ENCODE measurements around the gene GNPTG. TPM values are rescaled to one million over a fixed set of nuclear protein-coding genes. Genes with fewer than 3 reads are reported as not detected.

GNPTG gene
- total and polyA plus RNA-seq, 9 donors, result 37.6 to 46.8 (median 40.3) TPM

DNA sequence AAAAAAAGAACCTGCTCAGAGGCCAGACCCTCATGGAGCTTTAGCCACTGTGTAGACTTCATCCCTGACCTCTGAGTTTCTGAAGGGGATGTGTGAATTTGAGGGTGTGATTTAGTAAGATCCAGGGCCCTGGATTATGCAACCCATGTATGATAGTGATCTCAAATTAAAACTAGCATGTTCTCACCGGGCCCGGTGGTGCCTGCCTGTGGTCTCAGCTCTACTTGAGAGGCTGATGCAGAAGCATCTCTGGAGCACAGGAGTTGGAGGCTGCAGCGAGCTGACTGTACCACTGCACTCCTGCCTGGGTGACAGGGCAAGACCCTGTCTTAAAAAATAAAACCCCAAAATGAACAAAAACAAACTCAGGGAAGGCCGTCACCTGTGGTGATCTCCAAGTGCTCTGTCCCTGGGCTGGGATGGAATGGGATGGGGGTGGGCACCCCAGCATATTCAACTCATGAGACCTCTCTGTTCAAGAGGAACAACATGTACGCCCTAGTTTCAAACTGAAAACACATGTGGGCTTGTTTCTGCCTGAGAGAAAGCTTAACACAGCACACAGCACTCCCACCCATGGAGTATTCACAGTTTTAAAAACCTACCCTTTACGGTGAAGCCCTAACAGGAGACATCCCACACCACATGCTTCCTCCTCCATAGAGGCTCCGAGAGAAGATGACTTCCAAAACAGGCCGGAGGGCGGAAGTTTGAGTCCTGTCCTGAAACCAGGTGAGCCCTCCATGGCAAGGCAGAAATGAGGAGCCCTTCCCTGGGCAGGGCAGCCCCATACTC is 30.1 kb downstream of the GNPTG start:
- WGBS (ENCODE audit: insufficient coverage), result 86% methylated on average over 7 of the region's 9 CpGs

DNA sequence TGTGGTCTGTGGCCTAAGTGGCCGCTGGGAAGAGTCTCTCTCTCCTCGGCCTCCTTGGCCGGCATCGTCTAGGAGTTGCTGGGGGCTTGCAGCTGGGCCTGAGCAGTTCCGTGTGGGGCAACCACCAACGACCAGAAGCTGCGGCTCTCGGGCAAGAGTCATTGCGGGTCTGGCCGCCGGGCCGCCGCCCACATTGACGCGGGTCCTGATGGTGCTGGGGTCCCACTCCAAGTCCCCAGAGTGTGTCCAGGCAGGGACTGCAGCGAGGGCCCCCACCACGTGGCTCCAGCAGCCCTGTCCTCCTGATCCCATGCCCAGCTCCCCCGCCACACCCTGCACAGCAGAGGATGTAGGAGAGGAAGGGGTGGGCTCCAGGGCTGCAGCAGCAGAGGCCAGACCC is 31.8 kb downstream of the GNPTG start:
- Histone ChIP-seq H3K9me3 (replicated peaks; ENCODE audit: control insufficient read depth, low read depth, low read length) (no peaks in the 10 kb centered on the region), H3K27ac (ENCODE audit: low read length) (no peak overlapping the region), H3K36me3 (ENCODE audit: control insufficient read depth, insufficient read depth, low read length) (peaks cover 36% of the 10 kb centered on the region), H3K27me3 (ENCODE audit: control insufficient read depth, insufficient read depth, low read length) (peaks cover 3% of the 10 kb centered on the region), H3K4me1 (ENCODE audit: control insufficient read depth, insufficient read depth, low read length) (peaks cover 9% of the 10 kb centered on the region), H3K4me3 (ENCODE audit: low read length) (no peak overlapping the region)
- WGBS (ENCODE audit: insufficient coverage), result 94% methylated on average over 15 of the region's 18 CpGs
- DNase-seq, result no peak

More for the DNA sequence above, 30.1 kb downstream of the GNPTG start:
- peaks cover 38% of the 10 kb centered on the region for H3K36me3 ChIP-seq (ENCODE audit: control insufficient read depth, insufficient read depth, low read length)
- no peak overlapping the region for H3K4me3 ChIP-seq (ENCODE audit: low read length)
- DNase-seq, result no peak
- H3K27me3 ChIP-seq (ENCODE audit: control insufficient read depth, insufficient read depth, low read length), result peaks cover 6% of the 10 kb centered on the region
- no peak overlapping the region for H3K27ac ChIP-seq (ENCODE audit: low read length)
- H3K4me1 ChIP-seq (ENCODE audit: control insufficient read depth, insufficient read depth, low read length), result peaks cover 10% of the 10 kb centered on the region
- no peaks in the 10 kb centered on the region for H3K9me3 ChIP-seq (replicated peaks; ENCODE audit: control insufficient read depth, low read depth, low read length)

GRCh38 chr16:1385232-1385631 is 33.5 kb downstream of the GNPTG start:
- no peak for DNase-seq
- Histone ChIP-seq H3K4me3 (ENCODE audit: low read length) (no peak overlapping the region), H3K27ac (ENCODE audit: low read length) (no peak overlapping the region), H3K36me3 (ENCODE audit: control insufficient read depth, insufficient read depth, low read length) (peaks cover 48% of the 10 kb centered on the region), H3K27me3 (ENCODE audit: control insufficient read depth, insufficient read depth, low read length) (no peaks in the 10 kb centered on the region), H3K4me1 (ENCODE audit: control insufficient read depth, insufficient read depth, low read length) (no peaks in the 10 kb centered on the region), H3K9me3 (replicated peaks; ENCODE audit: control insufficient read depth, low read depth, low read length) (no peaks in the 10 kb centered on the region)
- WGBS (ENCODE audit: insufficient coverage), result 92% methylated on average over 39 of the region's 39 CpGs

GRCh38 chr16:1387331-1387730 is 35.6 kb downstream of the GNPTG start:
- no peak overlapping the region for H3K27ac ChIP-seq (ENCODE audit: low read length)
- H3K4me3 ChIP-seq (ENCODE audit: low read length), result no peak overlapping the region
- no peak for DNase-seq
- H3K36me3 ChIP-seq (ENCODE audit: control insufficient read depth, insufficient read depth, low read length), result peaks cover 48% of the 10 kb centered on the region
- H3K4me1 ChIP-seq (ENCODE audit: control insufficient read depth, insufficient read depth, low read length), result no peaks in the 10 kb centered on the region
- H3K27me3 ChIP-seq (ENCODE audit: control insufficient read depth, insufficient read depth, low read length), result no peaks in the 10 kb centered on the region
- H3K9me3 ChIP-seq (replicated peaks; ENCODE audit: control insufficient read depth, low read depth, low read length), result no peaks in the 10 kb centered on the region
- 91% methylated on average over 14 of the region's 16 CpGs for WGBS (ENCODE audit: insufficient coverage)

- no peak overlapping the region for H3K4me3 ChIP-seq (ENCODE audit: low read length)
- DNase-seq, result no peak
- 97% methylated on average over 5 of the region's 7 CpGs for WGBS (ENCODE audit: insufficient coverage)
- H3K27me3 ChIP-seq (ENCODE audit: control insufficient read depth, insufficient read depth, low read length), result no peaks in the 10 kb centered on the region
- no peaks in the 10 kb centered on the region for H3K9me3 ChIP-seq (replicated peaks; ENCODE audit: control insufficient read depth, low read depth, low read length)
- no peak overlapping the region for H3K27ac ChIP-seq (ENCODE audit: low read length)
- H3K36me3 ChIP-seq (ENCODE audit: control insufficient read depth, insufficient read depth, low read length), result peaks cover 56% of the 10 kb centered on the region
- H3K4me1 ChIP-seq (ENCODE audit: control insufficient read depth, insufficient read depth, low read length), result no peaks in the 10 kb centered on the region
Observed at GRCh38 chr16:1389762-1390161, 38.0 kb downstream of the GNPTG start.

DNA sequence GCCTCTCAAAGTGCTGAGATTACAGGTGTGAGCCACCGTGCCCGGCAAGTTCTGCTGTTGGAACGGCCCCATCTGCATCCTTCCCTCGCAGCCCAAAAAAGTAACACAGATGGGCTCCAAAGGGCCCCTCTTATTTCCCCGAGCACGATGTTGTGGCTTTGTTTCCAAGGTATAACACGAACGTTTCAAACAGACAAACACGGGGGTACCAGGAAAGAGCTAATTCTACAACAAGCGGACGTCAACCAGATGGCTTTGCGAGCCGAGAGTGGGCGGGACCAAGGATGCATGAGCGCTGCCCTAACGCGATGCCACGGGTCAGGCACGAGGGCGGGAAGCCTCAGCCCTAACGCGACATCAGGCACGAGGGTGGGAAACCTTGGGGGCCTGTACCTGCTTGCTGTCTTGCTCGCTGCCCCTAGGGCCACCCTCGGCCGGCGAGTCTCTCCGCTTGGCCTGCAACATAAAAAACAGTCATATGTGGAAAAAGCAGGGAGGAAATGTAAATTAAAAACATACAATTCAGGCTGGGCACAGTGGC is 38.6 kb downstream of the GNPTG start:
- Histone ChIP-seq H3K27me3 (ENCODE audit: control insufficient read depth, insufficient read depth, low read length) (no peaks in the 10 kb centered on the region), H3K36me3 (ENCODE audit: control insufficient read depth, insufficient read depth, low read length) (peaks cover 52% of the 10 kb centered on the region), H3K4me1 (ENCODE audit: control insufficient read depth, insufficient read depth, low read length) (no peaks in the 10 kb centered on the region), H3K27ac (ENCODE audit: low read length) (no peak overlapping the region), H3K4me3 (ENCODE audit: low read length) (no peak overlapping the region), H3K9me3 (replicated peaks; ENCODE audit: control insufficient read depth, low read depth, low read length) (no peaks in the 10 kb centered on the region)
- no peak for DNase-seq
- 78% methylated on average over 16 of the region's 28 CpGs for WGBS (ENCODE audit: insufficient coverage)

DNA sequence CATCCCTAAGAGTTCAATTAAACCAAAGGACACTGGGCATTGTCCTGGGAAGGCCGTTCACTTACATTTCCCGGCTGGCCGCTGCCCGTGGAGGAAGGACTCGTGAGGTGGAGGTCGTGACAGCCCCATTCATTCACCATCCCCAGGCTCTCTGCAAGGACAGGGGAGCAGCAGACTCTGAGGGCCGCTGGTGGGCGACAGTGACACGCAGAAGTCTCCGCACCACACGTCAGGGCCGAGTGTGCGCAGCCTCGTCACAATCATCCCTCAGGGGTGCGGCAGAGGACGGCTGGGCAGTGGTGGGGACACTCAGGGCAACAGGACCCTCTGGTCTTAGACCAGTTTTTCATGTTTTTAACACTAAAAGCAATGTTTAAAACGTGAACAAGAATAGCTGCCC is 41.1 kb downstream of the GNPTG start:
- Histone ChIP-seq H3K27me3 (ENCODE audit: control insufficient read depth, insufficient read depth, low read length) (no peaks in the 10 kb centered on the region), H3K36me3 (ENCODE audit: control insufficient read depth, insufficient read depth, low read length) (peaks cover 63% of the 10 kb centered on the region), H3K27ac (ENCODE audit: low read length) (no peak overlapping the region), H3K4me3 (ENCODE audit: low read length) (no peak overlapping the region), H3K4me1 (ENCODE audit: control insufficient read depth, insufficient read depth, low read length) (no peaks in the 10 kb centered on the region), H3K9me3 (replicated peaks; ENCODE audit: control insufficient read depth, low read depth, low read length) (no peaks in the 10 kb centered on the region)
- 92% methylated on average over 16 of the region's 17 CpGs for WGBS (ENCODE audit: insufficient coverage)
- DNase-seq, result no peak

GRCh38 chr16:1393613-1394176 is 42.0 kb downstream of the GNPTG start:
- DNase-seq, result no peak
- Histone ChIP-seq H3K36me3 (ENCODE audit: control insufficient read depth, insufficient read depth, low read length) (peaks cover 66% of the 10 kb centered on the region), H3K27me3 (ENCODE audit: control insufficient read depth, insufficient read depth, low read length) (no peaks in the 10 kb centered on the region), H3K9me3 (replicated peaks; ENCODE audit: control insufficient read depth, low read depth, low read length) (no peaks in the 10 kb centered on the region), H3K4me1 (ENCODE audit: control insufficient read depth, insufficient read depth, low read length) (no peaks in the 10 kb centered on the region), H3K27ac (ENCODE audit: low read length) (no peak overlapping the region), H3K4me3 (ENCODE audit: low read length) (no peak overlapping the region)
- 92% methylated on average over 18 of the region's 21 CpGs for WGBS (ENCODE audit: insufficient coverage)

DNA sequence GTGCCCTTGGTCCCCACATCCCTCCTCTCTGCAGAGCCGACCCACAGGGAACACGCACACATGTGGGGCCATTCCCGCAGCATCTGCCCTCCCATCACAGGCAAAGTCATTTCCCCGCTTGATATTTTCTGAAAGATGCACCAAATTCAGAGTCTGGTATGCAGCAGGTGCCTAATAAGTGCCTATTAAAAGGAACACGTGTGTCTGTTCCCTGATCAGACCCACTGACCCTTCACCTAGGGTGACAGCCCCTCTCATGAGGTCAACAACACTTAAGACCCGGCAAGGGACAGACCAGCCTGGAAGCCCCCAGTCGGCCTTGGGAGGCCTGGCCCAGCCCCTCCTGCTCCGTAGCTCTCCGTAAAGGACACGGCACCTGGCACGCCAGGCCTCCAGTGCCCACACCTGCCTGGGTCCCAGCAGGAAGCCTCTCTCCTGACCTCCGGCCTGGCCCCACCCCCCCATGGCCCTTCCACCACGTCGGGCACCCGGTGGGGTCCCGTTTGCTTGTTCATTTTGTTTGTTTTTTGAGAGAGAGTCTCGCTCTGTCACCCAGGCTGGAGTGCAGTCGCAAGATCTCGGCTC is 42.7 kb downstream of the GNPTG start:
- Histone ChIP-seq H3K36me3 (ENCODE audit: control insufficient read depth, insufficient read depth, low read length) (peaks cover 68% of the 10 kb centered on the region), H3K4me1 (ENCODE audit: control insufficient read depth, insufficient read depth, low read length) (no peaks in the 10 kb centered on the region), H3K27ac (ENCODE audit: low read length) (no peak overlapping the region), H3K27me3 (ENCODE audit: control insufficient read depth, insufficient read depth, low read length) (no peaks in the 10 kb centered on the region), H3K9me3 (replicated peaks; ENCODE audit: control insufficient read depth, low read depth, low read length) (no peaks in the 10 kb centered on the region), H3K4me3 (ENCODE audit: low read length) (no peak overlapping the region)
- 88% methylated on average over 9 of the region's 19 CpGs for WGBS (ENCODE audit: insufficient coverage)
- DNase-seq, result no peak

GRCh38 chr16:1395444-1396031 is 43.8 kb downstream of the GNPTG start:
- peaks cover 68% of the 10 kb centered on the region for H3K36me3 ChIP-seq (ENCODE audit: control insufficient read depth, insufficient read depth, low read length)
- WGBS (ENCODE audit: insufficient coverage), result 82% methylated on average over 18 of the region's 22 CpGs

More at GRCh38 chr16:1395444-1396031, 43.8 kb downstream of the GNPTG start:
- Histone ChIP-seq H3K27me3 (ENCODE audit: control insufficient read depth, insufficient read depth, low read length) (no peaks in the 10 kb centered on the region), H3K4me1 (ENCODE audit: control insufficient read depth, insufficient read depth, low read length) (no peaks in the 10 kb centered on the region), H3K4me3 (ENCODE audit: low read length) (no peak overlapping the region), H3K9me3 (replicated peaks; ENCODE audit: control insufficient read depth, low read depth, low read length) (no peaks in the 10 kb centered on the region), H3K27ac (ENCODE audit: low read length) (no peak overlapping the region)
- DNase-seq, result no peak

Measured in muscle of leg (tissue), 11 donors.